SJSA1 (cell line): ENCODE results near the gene POGLUT2. TPM values are rescaled to one million over a fixed set of nuclear protein-coding genes. Genes with fewer than 3 reads are reported as not detected.

ENCODE experiments used
- DNase-seq, 2 experiments: peaks; one replicate each; pipeline ENCODE4 v3.0.0-alpha.2; 2015 to 2020; ENCODE audit warnings: low spot score in 2 of 2, low read depth in 1 of 2
- H3K27ac ChIP-seq: fragments of 250-450 bp; sonication (Bioruptor Pico); 2 replicates; pipeline ENCODE4 v1.5.1; 2020; ENCODE audit warnings: mild to moderate bottlenecking, moderate library complexity
- H3K27me3 ChIP-seq: fragments of 250-450 bp; sonication (Bioruptor Pico); replicated peaks from 2 replicates; pipeline ENCODE4 v1.5.1; 2020; ENCODE audit warnings: mild to moderate bottlenecking, moderate library complexity
- H3K36me3 ChIP-seq: fragments of 250-450 bp; sonication (Bioruptor Pico); 2 replicates; pipeline ENCODE4 v1.5.1; 2020; ENCODE audit warnings: mild to moderate bottlenecking
- H3K4me1 ChIP-seq: fragments of 250-450 bp; sonication (Bioruptor Pico); replicated peaks from 2 replicates; pipeline ENCODE4 v1.6.1; 2021; ENCODE audit warnings: mild to moderate bottlenecking
- H3K4me3 ChIP-seq: fragments of 250-450 bp; sonication (Bioruptor Pico); 2 replicates; pipeline ENCODE4 v1.5.1; 2020; ENCODE audit warnings: mild to moderate bottlenecking
- H3K9me3 ChIP-seq: fragments of 250-450 bp; sonication (Bioruptor Pico); replicated peaks from 2 replicates; pipeline ENCODE4 v1.5.1; 2020; ENCODE audit warnings: mild to moderate bottlenecking
- total RNA-seq: library from RNA; depleted of rRNA; stranded (reverse); fragments of >200 nt; shearing (Covaris generic); gene quantifications from 2 replicates; pipeline ENCODE4 v1.2.3, GENCODE V29; 2014; rRNA removed

Gene POGLUT2
- total RNA-seq: 66.2 and 115 TPM in 2 replicates

GRCh38 chr13:102798581-102799425, at the start of gene POGLUT2, which contains the start of gene BIVM:
POGLUT2 (minus strand) TSS chr13:102798976; CDS start chr13:102798670, 306 bp downstream.
BIVM (plus strand) TSS chr13:102799119; CDS start chr13:102807268, 8,149 bp downstream.
- Histone ChIP-seq H3K27me3 (no peaks in the 10 kb centered on the region), H3K4me3 (peak within 1 kb of the TSS; percentile 73), H3K27ac (peak within 1 kb of the TSS; percentile 61; the same call in 1 of the 2 replicates), H3K36me3 (peaks cover 30% of the 10 kb centered on the region), H3K9me3 (no peaks in the 10 kb centered on the region), H3K4me1 (peaks cover 37% of the 10 kb centered on the region)
- DNase-seq: peak; percentile 97 to 99

- no peaks in the 10 kb centered on the region for H3K27me3 ChIP-seq
- peak in 1 of 2 experiments; percentile 79 for DNase-seq
- H3K9me3 ChIP-seq: no peaks in the 10 kb centered on the region
- H3K36me3 ChIP-seq: peaks cover 5% of the 10 kb centered on the region
- no peak overlapping the region; the same call in 1 of the 2 replicates for H3K27ac ChIP-seq
- peaks cover 12% of the 10 kb centered on the region for H3K4me1 ChIP-seq
- peak overlapping the region; percentile 61 for H3K4me3 ChIP-seq
Measured at GRCh38 chr13:102847272-102848234, 48.8 kb upstream of the POGLUT2 start.

GRCh38 chr13:102846261-102847015, 47.7 kb upstream of the POGLUT2 start:
- Histone ChIP-seq H3K27me3 (no peaks in the 10 kb centered on the region), H3K4me1 (peaks cover 12% of the 10 kb centered on the region), H3K4me3 (peak overlapping the region; percentile 61), H3K36me3 (peaks cover 3% of the 10 kb centered on the region; the same call in 1 of the 2 replicates), H3K9me3 (no peaks in the 10 kb centered on the region), H3K27ac (peak overlapping the region; percentile 72)
- peak in 1 of 2 experiments; percentile 80 for DNase-seq

GRCh38 chr13:102845630-102846260, 47.0 kb upstream of the POGLUT2 start, which contains the start of gene ERCC5:
ERCC5 (plus strand) TSS chr13:102846032; CDS start chr13:102846267, 235 bp downstream.
- Histone ChIP-seq H3K4me3 (peak within 1 kb of the TSS; percentile 61), H3K36me3 (peaks cover 5% of the 10 kb centered on the region; the same call in 1 of the 2 replicates), H3K27ac (peak within 1 kb of the TSS; percentile 72), H3K4me1 (peaks cover 12% of the 10 kb centered on the region), H3K9me3 (no peaks in the 10 kb centered on the region), H3K27me3 (no peaks in the 10 kb centered on the region)
- peak; percentile 100 for DNase-seq

- Histone ChIP-seq H3K27me3 (no peaks in the 10 kb centered on the region), H3K36me3 (peaks cover 6% of the 10 kb centered on the region; the same call in 1 of the 2 replicates), H3K27ac (peak overlapping the region; percentile 72), H3K9me3 (no peaks in the 10 kb centered on the region), H3K4me3 (peak overlapping the region; percentile 61), H3K4me1 (peaks cover 12% of the 10 kb centered on the region)
- DNase-seq: no peak
Measured at GRCh38 chr13:102845289-102845629, 46.5 kb upstream of the POGLUT2 start.

GRCh38 chr13:102839462-102839861, 40.7 kb upstream of the POGLUT2 start:
- H3K9me3 ChIP-seq: no peaks in the 10 kb centered on the region
- no peak for DNase-seq
- H3K4me3 ChIP-seq: no peak overlapping the region
- H3K4me1 ChIP-seq: peaks cover 23% of the 10 kb centered on the region
- no peaks in the 10 kb centered on the region for H3K27me3 ChIP-seq
- H3K36me3 ChIP-seq: peaks cover 41% of the 10 kb centered on the region
- H3K27ac ChIP-seq: no peak overlapping the region

- H3K27ac ChIP-seq: no peak overlapping the region
- H3K9me3 ChIP-seq: no peaks in the 10 kb centered on the region
- no peak overlapping the region for H3K4me3 ChIP-seq
- no peak for DNase-seq
- no peaks in the 10 kb centered on the region for H3K27me3 ChIP-seq
- H3K4me1 ChIP-seq: peaks cover 23% of the 10 kb centered on the region
- peaks cover 43% of the 10 kb centered on the region for H3K36me3 ChIP-seq
Measured at GRCh38 chr13:102838982-102839381, 40.2 kb upstream of the POGLUT2 start.

GRCh38 chr13:102838273-102838672, 39.5 kb upstream of the POGLUT2 start:
- no peak overlapping the region for H3K27ac ChIP-seq
- H3K4me3 ChIP-seq: no peak overlapping the region
- DNase-seq: no peak
- no peaks in the 10 kb centered on the region for H3K27me3 ChIP-seq
- H3K36me3 ChIP-seq: peaks cover 43% of the 10 kb centered on the region
- peaks cover 23% of the 10 kb centered on the region for H3K4me1 ChIP-seq
- no peaks in the 10 kb centered on the region for H3K9me3 ChIP-seq

GRCh38 chr13:102836471-102836870, 37.7 kb upstream of the POGLUT2 start:
- Histone ChIP-seq H3K4me3 (no peak overlapping the region), H3K27me3 (no peaks in the 10 kb centered on the region)
- peak; percentile 85 to 96 for DNase-seq

GRCh38 chr13:102830646-102831045, 31.9 kb upstream of the POGLUT2 start:
- no peak overlapping the region for H3K27ac ChIP-seq
- no peaks in the 10 kb centered on the region for H3K9me3 ChIP-seq
- DNase-seq: peak in 1 of 2 experiments; percentile 42

More at GRCh38 chr13:102836471-102836870, 37.7 kb upstream of the POGLUT2 start:
- Histone ChIP-seq H3K27ac (peak overlapping the region; percentile 19), H3K36me3 (peaks cover 54% of the 10 kb centered on the region), H3K9me3 (no peaks in the 10 kb centered on the region), H3K4me1 (peaks cover 23% of the 10 kb centered on the region)

GRCh38 chr13:102825921-102826706, 27.3 kb upstream of the POGLUT2 start:
- H3K27me3 ChIP-seq: no peaks in the 10 kb centered on the region
- DNase-seq: peak; percentile 44 to 78
- H3K4me1 ChIP-seq: peaks cover 16% of the 10 kb centered on the region
- H3K9me3 ChIP-seq: no peaks in the 10 kb centered on the region
- peak overlapping the region; percentile 55 for H3K27ac ChIP-seq
- peaks cover 63% of the 10 kb centered on the region for H3K36me3 ChIP-seq
- no peak overlapping the region for H3K4me3 ChIP-seq

More at GRCh38 chr13:102830646-102831045, 31.9 kb upstream of the POGLUT2 start:
- H3K4me1 ChIP-seq: peaks cover 11% of the 10 kb centered on the region
- no peaks in the 10 kb centered on the region for H3K27me3 ChIP-seq
- peaks cover 52% of the 10 kb centered on the region for H3K36me3 ChIP-seq
- H3K4me3 ChIP-seq: no peak overlapping the region

GRCh38 chr13:102825400-102825799, 26.6 kb upstream of the POGLUT2 start:
- Histone ChIP-seq H3K4me3 (no peak overlapping the region), H3K9me3 (no peaks in the 10 kb centered on the region), H3K27ac (peak overlapping the region; percentile 55), H3K36me3 (peaks cover 65% of the 10 kb centered on the region), H3K27me3 (no peaks in the 10 kb centered on the region), H3K4me1 (peaks cover 16% of the 10 kb centered on the region)
- no peak for DNase-seq
